NCI-H82 treated with DMSO at 0.1 percent for 48 hours (cell line): ENCODE results near the gene PIP5K1A.

Experiments
- DNase-seq: peaks from one replicate; lab custom pipeline; 2025; ENCODE audit not compliant: unreplicated experiment; lab: John Stamatoyannopoulos, UW

Gene PIP5K1A

DNA sequence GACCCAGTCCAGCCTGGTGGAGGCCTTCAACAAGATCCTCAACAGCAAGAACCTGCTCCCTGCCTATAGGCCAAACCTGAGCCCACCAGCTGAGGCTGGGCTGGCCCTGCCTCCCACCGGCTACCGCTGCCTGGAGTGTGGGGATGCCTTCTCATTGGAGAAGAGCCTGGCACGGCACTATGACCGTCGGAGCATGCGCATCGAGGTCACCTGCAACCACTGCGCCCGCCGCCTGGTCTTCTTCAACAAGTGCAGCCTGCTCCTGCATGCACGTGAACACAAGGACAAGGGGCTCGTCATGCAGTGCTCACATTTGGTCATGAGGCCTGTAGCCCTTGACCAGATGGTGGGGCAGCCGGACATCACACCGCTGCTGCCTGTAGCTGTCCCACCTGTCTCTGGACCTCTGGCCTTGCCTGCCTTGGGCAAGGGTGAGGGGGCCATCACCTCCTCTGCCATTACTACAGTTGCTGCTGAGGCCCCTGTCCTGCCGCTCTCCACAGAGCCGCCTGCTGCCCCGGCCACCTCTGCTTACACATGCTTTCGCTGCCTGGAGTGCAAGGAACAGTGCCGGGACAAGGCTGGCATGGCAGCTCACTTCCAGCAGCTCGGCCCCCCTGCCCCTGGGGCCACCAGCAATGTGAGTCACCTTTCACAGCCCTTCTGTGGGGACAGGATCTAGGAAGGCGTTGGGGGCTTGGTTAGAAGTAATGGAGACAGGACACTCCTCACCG, 89.6 kb downstream of the PIP5K1A start:
- DNase-seq, result no peak

GRCh38 chr1:151288502-151288901, 90.2 kb downstream of the PIP5K1A start:
- DNase-seq, result no peak

DNA sequence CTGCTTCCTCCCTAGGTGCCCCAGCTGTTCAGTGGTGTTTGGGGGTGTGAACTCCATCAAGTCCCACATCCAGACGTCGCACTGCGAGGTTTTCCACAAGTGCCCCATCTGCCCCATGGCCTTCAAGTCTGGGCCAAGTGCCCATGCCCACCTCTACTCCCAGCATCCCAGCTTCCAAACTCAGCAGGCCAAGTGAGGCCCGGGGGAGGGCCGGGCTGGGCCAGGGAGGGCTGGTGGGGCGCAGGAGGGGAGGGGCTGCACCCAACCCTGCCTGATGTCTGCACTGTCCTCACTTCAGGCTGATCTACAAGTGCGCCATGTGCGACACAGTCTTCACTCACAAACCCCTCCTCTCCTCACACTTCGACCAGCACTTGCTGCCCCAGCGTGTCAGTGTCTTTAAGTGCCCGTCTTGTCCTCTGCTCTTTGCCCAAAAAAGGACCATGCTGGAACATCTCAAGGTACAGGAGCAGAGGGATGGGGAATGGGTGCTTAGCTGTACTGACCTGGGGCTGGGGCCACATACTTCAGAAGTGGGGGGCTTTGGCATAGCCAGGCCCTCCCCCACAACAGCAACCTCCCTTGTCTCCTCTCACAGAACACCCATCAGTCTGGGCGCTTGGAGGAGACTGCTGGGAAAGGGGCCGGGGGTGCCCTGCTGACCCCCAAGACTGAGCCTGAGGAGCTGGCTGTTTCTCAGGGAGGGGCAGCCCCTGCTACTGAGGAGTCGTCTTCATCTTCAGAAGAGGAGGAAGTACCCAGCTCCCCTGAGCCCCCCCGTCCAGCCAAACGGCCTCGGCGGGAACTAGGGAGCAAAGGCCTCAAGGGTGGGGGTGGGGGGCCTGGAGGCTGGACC, 91.0 kb downstream of the PIP5K1A start:
- DNase-seq, result no peak

DNA sequence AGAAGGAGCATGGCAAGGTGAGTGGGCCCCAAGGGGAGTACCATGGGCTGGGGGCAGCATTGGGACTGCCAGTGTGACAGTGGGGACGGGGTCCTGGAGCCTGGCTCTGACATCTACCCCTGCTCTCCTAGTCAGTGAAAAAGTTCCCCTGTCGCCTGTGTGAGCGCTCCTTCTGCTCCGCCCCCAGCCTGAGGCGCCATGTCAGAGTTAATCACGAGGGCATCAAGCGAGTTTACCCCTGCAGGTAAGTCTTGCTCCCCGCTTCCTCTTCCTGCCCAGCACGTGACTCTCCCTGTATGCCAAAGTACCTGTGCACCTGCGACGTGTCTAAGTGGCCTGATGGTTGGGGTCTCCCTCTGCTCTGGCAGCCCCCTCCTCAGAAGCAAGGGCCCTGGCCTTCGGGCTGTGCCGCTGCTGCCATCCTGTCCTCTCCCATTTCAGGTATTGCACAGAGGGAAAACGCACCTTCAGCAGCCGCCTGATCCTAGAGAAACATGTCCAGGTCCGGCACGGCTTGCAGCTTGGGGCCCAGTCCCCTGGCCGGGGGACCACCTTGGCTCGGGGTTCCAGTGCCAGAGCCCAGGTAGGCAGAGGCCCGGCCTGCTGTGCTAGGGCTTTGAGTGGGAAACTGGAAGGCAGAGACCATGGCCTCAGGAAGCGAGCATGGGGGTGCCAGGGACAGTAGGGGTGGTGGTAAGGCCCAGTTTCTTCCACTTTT, 91.8 kb downstream of the PIP5K1A start:
- no peak for DNase-seq

DNA sequence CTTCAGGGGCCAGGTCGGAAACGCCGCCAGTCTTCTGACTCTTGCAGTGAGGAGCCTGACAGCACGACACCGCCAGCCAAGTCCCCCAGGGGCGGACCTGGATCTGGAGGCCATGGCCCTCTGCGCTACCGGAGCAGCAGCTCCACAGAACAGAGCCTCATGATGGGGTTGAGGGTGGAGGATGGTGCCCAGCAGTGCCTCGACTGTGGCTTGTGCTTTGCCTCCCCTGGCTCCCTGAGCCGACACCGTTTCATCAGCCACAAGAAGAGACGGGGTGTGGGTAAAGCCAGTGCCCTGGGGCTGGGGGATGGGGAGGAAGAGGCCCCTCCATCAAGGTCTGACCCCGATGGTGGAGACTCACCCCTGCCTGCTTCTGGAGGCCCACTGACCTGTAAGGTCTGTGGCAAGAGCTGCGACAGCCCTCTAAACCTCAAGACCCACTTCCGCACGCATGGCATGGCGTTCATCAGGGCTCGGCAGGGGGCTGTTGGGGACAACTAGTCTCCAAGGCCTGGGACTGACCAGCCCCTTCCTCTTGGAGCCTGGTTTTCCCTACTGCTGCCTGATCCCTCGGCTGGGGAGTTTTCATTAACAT, 92.5 kb downstream of the PIP5K1A start:
- DNase-seq, result no peak

GRCh38 chr1:151292207-151293030, 94.1 kb downstream of the PIP5K1A start:
- no peak for DNase-seq

DNA sequence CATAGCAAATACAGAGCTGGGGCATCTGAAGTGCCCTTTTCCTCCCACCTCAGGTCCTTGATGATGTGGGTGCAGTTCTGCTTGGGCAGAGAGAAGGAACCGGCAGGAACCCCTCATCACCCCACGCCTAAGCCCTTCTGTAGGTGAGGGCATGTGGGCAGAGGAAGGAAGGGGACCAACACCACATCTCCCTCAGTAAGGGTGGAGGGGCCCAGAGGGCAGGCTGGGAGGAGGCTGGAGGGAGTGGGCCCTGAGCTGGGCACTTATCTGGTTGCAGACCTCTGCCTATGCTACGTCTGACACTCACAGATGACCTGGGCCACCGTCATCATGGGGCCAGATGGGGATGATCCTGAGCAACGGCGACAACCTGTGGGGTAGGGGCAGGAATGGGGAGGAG, 94.7 kb downstream of the PIP5K1A start:
- no peak for DNase-seq

DNA sequence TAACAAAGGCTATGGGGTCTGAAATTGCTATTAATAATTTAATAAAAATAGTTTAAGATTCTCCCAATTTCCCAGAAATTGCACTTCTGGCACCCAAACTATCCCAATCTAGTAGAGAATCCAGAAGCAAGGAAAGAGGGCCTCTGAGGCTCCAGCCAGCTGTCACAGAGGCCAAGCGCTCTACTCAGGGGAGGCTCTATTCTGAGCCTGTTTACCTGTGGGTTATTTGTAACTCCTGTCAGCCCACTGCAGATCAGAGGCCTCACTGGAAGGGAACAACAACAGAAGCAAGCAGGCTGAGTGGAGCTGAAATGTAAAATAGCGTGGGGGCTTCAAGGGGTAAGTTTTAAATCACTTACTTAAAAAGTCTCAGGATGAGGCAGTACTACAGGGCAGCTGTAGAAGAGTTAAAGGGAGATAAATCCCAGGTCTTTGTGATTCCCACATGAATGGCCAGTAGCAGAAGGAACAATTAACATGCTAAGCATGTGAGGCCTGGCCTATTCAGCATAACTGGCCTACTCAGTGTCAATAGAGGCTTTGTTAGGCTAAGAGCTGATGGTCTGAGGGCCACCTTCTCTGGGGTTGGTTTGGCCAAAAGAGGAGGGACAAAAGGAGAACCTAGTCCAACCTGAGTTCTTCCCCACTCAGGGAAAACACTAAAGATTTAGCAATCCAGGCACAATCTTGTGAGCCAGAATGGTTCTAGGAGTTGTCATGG, 96.5 kb downstream of the PIP5K1A start:
- DNase-seq, result no peak
